NCI-H187 (cell line): ENCODE measurements around the gene HDAC8.
"Not testable (repeated sequence)": the region's sequence is repeated elsewhere in the genome, so short reads cannot be mapped to it uniquely, and the experiment has no call there.

Source experiments
- DNase-seq, 2 experiments: peaks; one replicate each; lab custom pipeline; 2025; lab: John Stamatoyannopoulos, UW

Gene HDAC8

DNA sequence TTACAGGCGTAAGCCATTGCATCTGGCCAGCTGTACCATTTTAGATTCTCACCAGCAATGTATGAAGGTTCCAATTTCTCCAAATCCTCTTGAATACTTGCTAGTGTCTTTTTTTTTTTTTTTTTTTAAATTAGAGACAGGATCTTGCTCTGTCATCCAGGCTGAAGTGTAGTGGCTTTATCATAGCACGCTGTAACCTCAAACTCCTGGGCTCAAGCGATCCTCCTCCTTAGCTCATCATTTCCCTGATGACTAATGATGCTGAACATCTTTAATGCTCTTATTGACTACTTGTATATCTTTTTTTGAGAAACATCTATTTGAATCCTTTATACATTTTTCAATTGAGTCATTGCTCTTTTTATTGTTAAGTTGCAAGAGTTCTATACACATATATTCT lies 40.3 kb downstream of the HDAC8 start:
- no peak for DNase-seq

- no peak for DNase-seq
Observed at GRCh38 chrX:72526534-72527508, 45.8 kb downstream of the HDAC8 start.

DNA sequence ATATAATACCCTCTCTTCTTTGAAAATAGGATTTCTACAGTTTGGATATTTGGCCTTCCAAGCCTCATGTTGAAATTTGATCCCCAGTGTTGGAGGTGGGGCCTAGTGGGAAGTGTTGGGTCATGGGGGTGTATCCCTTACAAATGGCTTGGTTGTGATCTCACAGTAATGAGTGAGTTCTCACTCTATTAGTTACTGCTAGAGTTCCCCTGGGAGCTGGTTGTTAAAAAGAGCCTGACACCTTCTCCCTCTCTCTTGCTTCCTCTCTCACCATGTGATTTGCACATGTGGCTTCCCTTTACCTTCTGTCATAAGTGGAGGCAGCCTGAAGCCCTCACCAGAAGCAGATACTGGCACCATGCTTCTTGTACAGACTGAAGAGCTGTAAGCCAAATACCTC lies 73.9 kb downstream of the HDAC8 start:
- DNase-seq: no peak

GRCh38 chrX:72495046-72495445 lies 77.6 kb downstream of the HDAC8 start:
- DNase-seq: no peak

DNA sequence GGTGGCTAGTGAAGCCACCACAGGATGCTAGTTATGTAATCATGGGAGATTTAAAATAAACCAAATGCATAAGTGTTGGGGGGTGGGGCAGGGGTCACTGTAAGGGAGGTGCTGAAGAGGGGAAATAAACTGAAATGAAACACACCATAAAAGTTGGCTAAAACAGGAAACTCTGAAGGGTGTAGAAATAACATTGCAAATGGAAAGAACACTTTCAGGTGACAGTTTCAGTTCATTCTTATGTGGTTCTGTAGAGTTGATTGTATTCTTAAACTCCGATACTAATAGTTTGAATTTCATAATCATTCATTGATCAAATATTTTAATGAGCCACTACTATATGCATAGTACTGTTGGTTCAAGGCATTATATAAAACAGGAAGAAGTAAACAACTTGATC lies 80.1 kb downstream of the HDAC8 start:
- no peak for DNase-seq

DNA sequence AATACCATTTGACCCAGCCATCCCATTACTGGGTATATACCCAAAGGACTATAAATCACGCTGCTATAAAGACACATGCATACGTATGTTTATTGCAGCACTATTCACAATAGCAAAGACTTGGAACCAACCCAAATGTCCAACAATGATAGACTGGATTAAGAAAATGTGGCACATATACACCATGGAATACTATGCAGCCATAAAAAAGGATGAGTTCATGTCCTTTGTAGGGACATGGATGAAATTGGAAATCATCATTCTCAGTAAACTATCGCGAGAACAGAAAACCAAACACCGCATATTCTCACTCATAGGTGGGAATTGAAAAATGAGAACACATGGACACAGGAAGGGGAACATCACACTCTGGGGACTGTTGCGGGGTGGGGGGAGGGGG lies 82.4 kb downstream of the HDAC8 start:
- DNase-seq: not testable (repeated sequence)

DNA sequence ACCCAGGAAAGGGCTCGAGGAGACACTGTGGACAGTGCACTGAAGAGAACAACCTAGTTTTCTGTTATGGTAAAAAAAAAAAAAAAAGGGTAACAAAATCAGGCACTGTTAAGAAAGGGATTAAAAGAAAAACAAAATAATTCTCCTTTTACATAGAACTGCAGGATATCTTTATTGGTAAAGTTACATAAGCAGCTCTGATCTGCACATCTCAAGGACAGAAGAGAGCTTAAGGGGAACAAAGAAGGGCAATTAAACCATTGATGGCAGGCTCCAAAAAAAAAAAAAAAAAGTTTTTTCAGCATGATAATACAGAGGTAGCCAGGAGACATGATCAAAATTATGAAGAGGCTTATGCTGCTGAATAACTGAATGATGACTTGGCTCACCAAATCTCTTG lies 85.0 kb downstream of the HDAC8 start:
- DNase-seq: no peak

DNA sequence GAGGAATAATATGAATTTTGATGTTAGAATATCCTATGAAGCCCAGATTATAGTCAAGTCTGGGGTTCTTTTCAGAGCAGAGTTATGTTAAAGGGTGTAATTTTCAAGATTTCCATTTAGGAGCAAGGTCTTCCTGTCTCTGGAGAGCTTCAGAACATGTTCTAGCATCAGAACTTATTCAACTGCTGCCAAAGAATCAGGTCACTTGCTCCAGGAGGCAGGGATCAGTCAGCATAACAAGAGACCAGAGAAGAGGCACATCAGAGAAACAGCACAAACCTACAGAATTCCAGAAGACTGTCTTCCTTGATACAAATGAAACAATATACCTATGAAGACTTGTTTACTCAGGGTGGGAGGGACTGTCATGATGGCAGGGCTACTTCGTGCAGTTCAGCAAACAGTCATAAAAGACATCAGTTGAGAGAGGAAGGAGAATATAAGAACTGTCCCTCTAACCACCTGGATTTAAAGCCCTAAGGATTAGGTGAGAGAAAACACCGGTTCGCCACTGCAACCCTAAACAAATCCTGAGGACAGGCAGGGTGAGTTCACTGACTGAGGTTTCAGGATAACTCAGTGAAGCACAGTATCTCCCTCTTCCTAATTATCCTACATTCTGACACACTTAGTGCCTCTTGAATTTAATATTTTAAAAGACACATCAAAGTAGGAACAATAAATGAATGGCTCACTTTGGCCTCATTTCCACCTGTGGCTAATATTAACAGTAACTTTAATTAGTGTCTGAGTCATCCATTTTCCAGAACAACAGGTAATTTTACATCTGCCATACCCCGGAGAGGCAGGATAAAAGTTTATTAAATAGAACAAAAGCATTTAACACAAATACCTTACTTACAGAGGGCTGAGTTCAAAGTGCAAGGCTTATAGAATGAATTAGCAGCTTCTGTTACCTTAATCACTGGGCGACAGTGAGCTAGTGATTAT lies 93.0 kb downstream of the HDAC8 start:
- DNase-seq: no peak

- no peak for DNase-seq
Observed at GRCh38 chrX:72478853-72479252, 93.8 kb downstream of the HDAC8 start.

DNA sequence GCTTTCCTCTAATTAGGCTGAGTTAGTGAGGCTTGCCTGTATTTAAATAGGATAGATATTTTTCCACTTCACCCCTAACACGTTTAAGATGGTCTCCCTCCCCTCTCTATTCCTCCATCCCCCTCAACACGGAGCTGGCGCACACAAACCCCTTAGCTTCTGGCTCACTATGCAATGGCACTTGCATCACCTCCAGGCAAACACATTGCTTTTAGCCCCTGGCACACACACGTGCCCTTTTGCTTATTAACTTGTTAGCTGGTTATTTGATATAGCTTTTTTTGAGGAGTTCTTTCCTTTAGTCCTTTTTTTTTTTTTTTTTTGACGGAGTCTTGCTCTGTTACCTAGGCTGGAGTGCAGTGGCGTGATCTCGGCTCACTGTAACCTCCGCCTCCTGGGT lies 94.3 kb downstream of the HDAC8 start:
- no peak for DNase-seq

DNA sequence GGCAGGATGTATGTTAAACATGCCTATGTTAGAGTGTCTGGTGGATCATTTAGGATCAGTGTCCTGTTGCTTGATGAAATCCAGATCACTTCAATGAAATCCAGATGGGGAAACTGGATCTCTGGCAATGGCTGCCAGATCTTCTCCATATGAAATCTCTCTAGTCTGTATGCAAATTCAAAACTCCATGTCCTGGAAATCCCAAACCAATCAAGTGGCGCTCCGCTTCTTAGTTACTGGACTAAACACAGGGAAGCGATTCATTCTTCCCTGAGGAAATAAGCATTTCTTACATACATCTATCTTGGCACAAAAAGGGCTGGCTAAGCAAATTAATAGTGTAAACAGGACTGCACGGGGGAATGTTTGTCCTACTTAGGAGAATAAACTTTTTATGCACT lies 94.9 kb downstream of the HDAC8 start:
- DNase-seq: no peak

DNA sequence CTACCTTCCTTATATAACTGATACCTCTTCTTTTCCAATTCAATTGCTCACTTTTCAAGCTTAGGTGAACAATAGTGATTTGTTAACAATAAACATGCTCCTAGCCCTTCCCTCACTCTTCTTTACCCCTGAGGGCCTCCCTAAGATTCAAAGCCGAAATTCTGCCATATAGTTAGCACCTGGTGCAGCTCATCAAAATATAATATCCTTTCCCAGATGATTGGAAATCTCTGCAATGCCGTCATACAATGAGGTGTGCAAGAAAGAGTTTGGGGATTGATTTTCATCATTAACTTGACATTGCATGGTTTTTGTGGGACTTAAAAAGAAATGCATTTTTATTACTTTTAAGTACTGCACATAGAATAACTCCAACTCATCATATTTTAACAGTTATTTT lies 95.3 kb downstream of the HDAC8 start:
- DNase-seq: no peak

- no peak for DNase-seq
Observed at GRCh38 chrX:72475952-72476668, 96.5 kb downstream of the HDAC8 start.

DNA sequence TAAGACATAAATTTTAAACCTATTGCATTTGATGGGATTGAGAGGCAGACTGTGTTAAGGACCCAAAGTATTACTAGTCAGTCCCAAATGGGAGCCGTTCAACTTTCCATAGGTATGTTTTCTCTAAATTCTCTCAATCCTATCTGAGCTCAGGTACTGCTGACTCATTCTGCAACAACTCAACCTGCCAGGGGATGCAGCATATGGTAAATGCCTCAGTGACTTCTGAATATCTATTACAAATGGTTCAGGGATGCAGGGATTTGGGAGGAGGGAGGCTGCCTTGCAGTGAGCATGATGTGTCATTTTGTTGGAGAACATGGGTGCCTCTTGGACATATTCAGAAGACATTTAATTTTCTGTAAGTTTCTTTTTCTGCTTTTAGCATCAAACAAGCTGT lies 97.3 kb downstream of the HDAC8 start:
- no peak for DNase-seq

DNA sequence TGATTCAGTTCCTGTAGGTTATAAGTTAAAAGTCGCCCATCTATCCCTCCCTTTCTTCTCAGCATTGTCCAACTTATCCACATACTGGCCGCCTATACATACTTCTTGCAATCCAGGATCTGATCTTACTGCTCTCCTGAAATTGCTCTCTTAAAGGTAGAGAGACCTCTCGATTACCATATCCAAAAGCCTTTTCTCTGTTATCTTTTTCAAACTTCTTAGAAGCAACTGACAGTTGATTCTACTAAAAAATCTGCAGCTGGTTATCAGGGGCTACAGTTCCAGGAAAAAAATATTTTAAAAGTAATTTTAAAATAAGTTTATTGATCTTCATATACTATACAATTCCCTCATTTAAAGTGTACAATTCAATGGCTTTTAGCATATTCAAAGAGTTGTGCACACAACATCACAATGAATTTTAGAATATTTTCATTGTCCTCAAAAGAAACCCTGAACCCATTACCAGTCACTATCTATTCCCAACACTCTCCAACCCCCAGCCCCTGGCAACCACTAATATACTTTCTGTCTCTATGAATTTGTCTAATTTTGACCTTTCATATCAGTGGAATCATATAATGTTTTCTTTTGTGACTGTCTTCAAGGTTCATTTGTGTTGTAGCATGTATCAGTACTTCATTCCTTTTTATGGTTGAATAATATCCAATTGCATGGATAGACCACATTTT lies 102.0 kb downstream of the HDAC8 start:
- no peak for DNase-seq

DNA sequence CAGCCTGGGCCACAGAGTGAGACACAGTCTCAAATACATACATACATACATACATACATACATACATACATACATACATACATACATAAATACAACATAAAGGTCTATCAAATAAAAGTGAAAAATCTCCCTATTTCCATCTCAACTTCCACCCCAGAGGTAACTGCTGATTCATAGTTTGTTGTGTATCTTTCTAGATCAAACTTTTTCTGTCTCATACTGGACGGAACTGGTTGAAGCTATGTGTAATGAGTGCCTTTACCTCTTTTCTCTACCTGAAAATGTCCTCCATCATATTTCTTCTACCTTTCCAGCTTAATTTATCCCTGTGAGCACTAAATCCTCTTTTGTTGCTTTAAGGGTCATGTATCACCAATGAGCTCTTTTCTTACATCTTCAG lies 102.5 kb downstream of the HDAC8 start:
- no peak for DNase-seq

DNA sequence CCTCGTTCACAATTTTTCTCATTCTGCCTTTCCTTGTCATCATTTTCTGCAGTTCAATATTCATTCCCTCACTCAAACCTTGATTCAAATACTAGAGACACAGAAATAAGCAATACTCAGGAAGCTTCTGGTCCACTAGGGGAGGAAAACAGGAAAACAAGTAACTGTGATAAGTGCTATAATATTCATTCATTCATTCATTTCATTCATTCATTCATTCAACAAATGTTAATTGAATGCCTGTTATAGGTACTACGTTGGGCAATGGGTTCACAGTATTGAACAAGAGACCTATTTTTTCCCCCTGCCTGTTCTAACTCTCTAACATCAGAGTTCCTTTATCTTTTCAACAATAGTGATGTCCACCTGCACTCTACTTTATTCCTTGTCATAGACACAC lies 104.0 kb downstream of the HDAC8 start:
- no peak for DNase-seq

- no peak for DNase-seq
Observed at GRCh38 chrX:72467135-72467534, 105.5 kb downstream of the HDAC8 start.

DNA sequence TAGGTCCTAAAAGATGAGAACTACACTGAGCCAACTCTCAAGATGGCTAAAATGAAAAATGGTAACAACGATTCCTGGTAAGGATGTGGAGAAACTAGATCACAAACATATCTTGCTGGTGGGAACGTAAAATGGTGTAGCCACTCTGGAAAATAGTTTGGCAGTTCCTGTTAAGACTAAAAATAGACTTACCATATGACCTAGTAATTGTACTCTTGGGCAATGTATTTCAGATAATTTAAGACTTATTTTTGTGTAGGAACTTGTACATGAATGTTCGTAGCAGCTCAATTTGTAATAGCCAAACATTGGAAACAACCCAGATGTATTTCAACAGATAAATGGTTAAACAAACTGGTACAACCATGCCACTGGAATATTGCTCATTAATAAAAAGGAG lies 106.2 kb downstream of the HDAC8 start:
- no peak for DNase-seq

DNA sequence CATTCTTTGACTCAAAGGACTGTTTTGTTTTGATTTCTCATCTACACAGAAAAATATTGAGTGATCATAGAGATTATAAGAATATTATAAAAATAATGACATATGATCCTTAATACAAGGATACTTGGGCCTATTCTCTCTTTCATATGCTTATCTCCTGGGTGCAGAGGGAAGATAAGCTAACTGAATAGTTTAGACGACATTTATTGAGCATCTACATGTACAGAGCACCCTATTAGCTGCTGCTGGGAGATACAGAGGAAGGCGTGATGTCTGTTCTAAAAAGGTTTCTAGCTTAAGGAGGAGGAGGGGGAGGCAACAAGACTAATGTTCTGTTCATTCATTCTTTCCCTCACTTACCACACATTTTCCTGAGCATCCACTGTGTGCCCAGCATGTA lies 106.8 kb downstream of the HDAC8 start:
- no peak for DNase-seq

- no peak for DNase-seq
Observed at GRCh38 chrX:72461766-72462165, 110.9 kb downstream of the HDAC8 start.

DNA sequence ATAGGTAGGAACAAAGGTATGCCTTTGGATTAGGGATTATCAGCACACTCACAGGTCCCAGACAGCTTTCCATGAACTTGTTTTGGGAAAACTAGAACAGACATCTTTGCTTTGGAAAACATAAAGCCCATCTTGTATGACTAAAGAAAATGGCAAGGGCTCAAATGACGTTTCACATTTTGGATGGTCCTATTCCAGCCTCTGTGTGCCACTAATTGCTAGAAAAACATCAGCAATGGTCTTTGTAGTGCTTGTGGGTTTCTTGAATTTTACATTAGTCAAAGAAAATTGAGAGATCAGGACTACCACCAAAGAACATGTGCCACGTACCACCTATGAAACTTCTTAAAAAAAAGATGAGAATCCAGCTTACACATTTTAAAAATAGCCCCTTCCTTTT lies 111.4 kb downstream of the HDAC8 start:
- no peak for DNase-seq
